GM12864 (cell line): ENCODE results near the gene KNCN.

Source experiments
- DNase-seq: peaks from one replicate; pipeline ENCODE4 v3.0.0-alpha.2; 2011; ENCODE audit warnings: low read depth
- H3K4me3 ChIP-seq: 2 replicates; pipeline ENCODE4 v1.5.1; 2011; ENCODE audit warnings: mild to moderate bottlenecking, low read depth, low read length, control low read depth
- CTCF ChIP-seq: IDR thresholded peaks from 2 replicates; pipeline ENCODE4 v1.5.1; 2011; ENCODE audit warnings: low read depth, mild to moderate bottlenecking, moderate library complexity, low read length, control low read depth, inconsistent platforms; ENCODE audit errors: missing control alignments

The KNCN gene

GRCh38 chr1:46569884-46570725 lies 18.7 kb upstream of the KNCN start:
- H3K4me3 ChIP-seq: no peak overlapping the region
- DNase-seq: no peak
- no peak for TF ChIP-seq CTCF

- no peak overlapping the region for H3K4me3 ChIP-seq
- no peak for TF ChIP-seq CTCF
- no peak for DNase-seq
Measured at GRCh38 chr1:46569116-46569515, 17.7 kb upstream of the KNCN start.

GRCh38 chr1:46568461-46568891 lies 17.0 kb upstream of the KNCN start:
- no peak for TF ChIP-seq CTCF
- DNase-seq: no peak
- no peak overlapping the region for H3K4me3 ChIP-seq

- no peak overlapping the region for H3K4me3 ChIP-seq
- DNase-seq: no peak
- TF ChIP-seq CTCF: no peak
Measured at GRCh38 chr1:46563341-46563740, 11.9 kb upstream of the KNCN start.

GRCh38 chr1:46562498-46562897 lies 11.1 kb upstream of the KNCN start:
- no peak for DNase-seq
- H3K4me3 ChIP-seq: no peak overlapping the region
- TF ChIP-seq CTCF: no peak

- TF ChIP-seq CTCF: no peak
- H3K4me3 ChIP-seq: no peak overlapping the region
- no peak for DNase-seq
Measured at GRCh38 chr1:46558966-46559365, 7.5 kb upstream of the KNCN start.

GRCh38 chr1:46558141-46558963 lies 6.9 kb upstream of the KNCN start:
- no peak for DNase-seq
- no peak overlapping the region for H3K4me3 ChIP-seq
- no peak for TF ChIP-seq CTCF
